ENCODE measurements around the gene CUZD1. TPM values are rescaled to one million over a fixed set of nuclear protein-coding genes. Genes with fewer than 3 reads are reported as not detected.
"Not testable (repeated sequence)": the region's sequence is repeated elsewhere in the genome, so short reads cannot be mapped to it uniquely, and the experiment has no call there.

CUZD1 gene
- total RNA-seq: 1 to 10 TPM; 2.8 to 3.1 TPM

- peaks cover 37% of the 10 kb centered on the region for H3K36me3 Mint-ChIP-seq (ENCODE audit: low read depth)
These were observed at the start of gene CUZD1 for GRCh38 chr10:122845783-122846332. TSS of gene CUZD1 (minus strand) at chr10:122845857. CDS start at chr10:122845843, 14 bp downstream.

GRCh38 chr10:122894261-122894944, 48.7 kb upstream of the CUZD1 start:
- ChIA-PET POLR2A (no interaction called here), CTCF (no interaction called here)
- no peaks in the 10 kb centered on the region for H3K27me3 Mint-ChIP-seq (ENCODE audit: low read depth)
- H3K4me3 Mint-ChIP-seq: no peak overlapping the region
- peaks cover 5% of the 10 kb centered on the region for H3K4me1 Mint-ChIP-seq (ENCODE audit: low read depth)
- H3K36me3 Mint-ChIP-seq (ENCODE audit: low read depth): peaks cover 12% of the 10 kb centered on the region
- DNase-seq: no peak
- no peak overlapping the region for H3K27ac Mint-ChIP-seq
- H3K9me3 Mint-ChIP-seq (ENCODE audit: insufficient read depth): no peaks in the 10 kb centered on the region
- ATAC-seq: no peak

More at GRCh38 chr10:122845783-122846332, at the start of gene CUZD1:
- Mint-ChIP-seq H3K27me3 (ENCODE audit: low read depth) (no peaks in the 10 kb centered on the region), H3K27ac (no peak within 1 kb of the TSS), H3K9me3 (ENCODE audit: insufficient read depth) (no peaks in the 10 kb centered on the region), H3K4me3 (no peak within 1 kb of the TSS), H3K4me1 (ENCODE audit: low read depth) (peaks cover 5% of the 10 kb centered on the region)
- ChIA-PET POLR2A (interaction anchor here (0.5 kb wide), 1 partner anchor 156 kb away, joined by 3 read pairs; no protein-coding TSS in a partner anchor), CTCF (no interaction called here)
- DNase-seq: no peak
- ATAC-seq: no peak

GRCh38 chr10:122884166-122884565, 38.5 kb upstream of the CUZD1 start:
- no peaks in the 10 kb centered on the region for H3K9me3 Mint-ChIP-seq (ENCODE audit: insufficient read depth)
- ChIA-PET POLR2A (no interaction called here), CTCF (no interaction called here)
- H3K4me1 Mint-ChIP-seq (ENCODE audit: low read depth): peaks cover 17% of the 10 kb centered on the region
- no peak for ATAC-seq
- no peak overlapping the region for H3K4me3 Mint-ChIP-seq
- no peaks in the 10 kb centered on the region for H3K27me3 Mint-ChIP-seq (ENCODE audit: low read depth)
- DNase-seq: no peak
- no peak overlapping the region for H3K27ac Mint-ChIP-seq
- H3K36me3 Mint-ChIP-seq (ENCODE audit: low read depth): peaks cover 29% of the 10 kb centered on the region

- Mint-ChIP-seq H3K36me3 (ENCODE audit: low read depth) (peaks cover 38% of the 10 kb centered on the region), H3K9me3 (ENCODE audit: insufficient read depth) (no peaks in the 10 kb centered on the region), H3K4me1 (ENCODE audit: low read depth) (peaks cover 31% of the 10 kb centered on the region), H3K4me3 (no peak overlapping the region), H3K27ac (no peak overlapping the region), H3K27me3 (ENCODE audit: low read depth) (no peaks in the 10 kb centered on the region)
- ChIA-PET POLR2A (no interaction called here), CTCF (no interaction called here)
- no peak for ATAC-seq
- no peak for DNase-seq
These were observed 37.1 kb upstream of the CUZD1 start for GRCh38 chr10:122882766-122883165.

- H3K4me1 Mint-ChIP-seq (ENCODE audit: low read depth): peaks cover 41% of the 10 kb centered on the region
- POLR2A ChIA-PET: interaction anchor here (0.8 to 1.4 kb wide), 3 partner anchors 100 to 131 kb away, joined by 4 to 6 read pairs (median 4); partner anchors contain the start of gene PSTK
- peak within 1 kb of the TSS; percentile 90 for H3K27ac Mint-ChIP-seq
- ATAC-seq (peak; percentile 92), DNase-seq (peak; percentile 97)
- H3K36me3 Mint-ChIP-seq (ENCODE audit: low read depth): peaks cover 52% of the 10 kb centered on the region
- H3K27me3 Mint-ChIP-seq (ENCODE audit: low read depth): no peaks in the 10 kb centered on the region
- peak within 1 kb of the TSS; percentile 93 for H3K4me3 Mint-ChIP-seq
- peaks cover 7% of the 10 kb centered on the region for H3K9me3 Mint-ChIP-seq (ENCODE audit: insufficient read depth)
- CTCF ChIA-PET: no interaction called here
These were observed 33.9 kb upstream of the CUZD1 start, which contains the start of gene FAM24B for GRCh38 chr10:122879339-122880273. TSS of gene FAM24B (minus strand) at chr10:122879581. CDS start at chr10:122850515, 29,066 bp downstream.

- H3K36me3 Mint-ChIP-seq (ENCODE audit: low read depth): peaks cover 59% of the 10 kb centered on the region
- POLR2A ChIA-PET: no interaction called here
- no peaks in the 10 kb centered on the region for H3K27me3 Mint-ChIP-seq (ENCODE audit: low read depth)
- peak overlapping the region; percentile 90 for H3K27ac Mint-ChIP-seq
- peaks cover 14% of the 10 kb centered on the region for H3K9me3 Mint-ChIP-seq (ENCODE audit: insufficient read depth)
- H3K4me3 Mint-ChIP-seq: peak overlapping the region; percentile 93
- DNase-seq (no peak), ATAC-seq (peak; percentile 10)
- H3K4me1 Mint-ChIP-seq (ENCODE audit: low read depth): peaks cover 41% of the 10 kb centered on the region
- CTCF ChIA-PET: no interaction called here
These were observed 33.2 kb upstream of the CUZD1 start for GRCh38 chr10:122878799-122879338.

- Mint-ChIP-seq H3K36me3 (ENCODE audit: low read depth) (peaks cover 65% of the 10 kb centered on the region), H3K27me3 (ENCODE audit: low read depth) (no peaks in the 10 kb centered on the region), H3K27ac (no peak overlapping the region), H3K4me3 (no peak overlapping the region), H3K4me1 (ENCODE audit: low read depth) (peaks cover 39% of the 10 kb centered on the region), H3K9me3 (ENCODE audit: insufficient read depth) (peaks cover 18% of the 10 kb centered on the region)
- POLR2A ChIA-PET: no interaction called here
- ATAC-seq: no peak
- CTCF ChIA-PET: no interaction called here
- no peak for DNase-seq
These were observed 31.6 kb upstream of the CUZD1 start for GRCh38 chr10:122877264-122877663.

- peaks cover 66% of the 10 kb centered on the region for H3K36me3 Mint-ChIP-seq (ENCODE audit: low read depth)
- no peak overlapping the region for H3K27ac Mint-ChIP-seq
- ATAC-seq (no peak), DNase-seq (no peak)
- peaks cover 18% of the 10 kb centered on the region for H3K9me3 Mint-ChIP-seq (ENCODE audit: insufficient read depth)
- ChIA-PET CTCF (no interaction called here), POLR2A (interaction anchor here (0.7 kb wide), 1 partner anchor 33 kb away, joined by 4 read pairs; no protein-coding TSS in a partner anchor)
- no peak overlapping the region for H3K4me3 Mint-ChIP-seq
- H3K27me3 Mint-ChIP-seq (ENCODE audit: low read depth): no peaks in the 10 kb centered on the region
- peaks cover 39% of the 10 kb centered on the region for H3K4me1 Mint-ChIP-seq (ENCODE audit: low read depth)
These were observed 30.8 kb upstream of the CUZD1 start for GRCh38 chr10:122876467-122876855.

GRCh38 chr10:122875843-122876466, 30.3 kb upstream of the CUZD1 start:
- H3K36me3 Mint-ChIP-seq (ENCODE audit: low read depth): peaks cover 63% of the 10 kb centered on the region
- ChIA-PET CTCF (no interaction called here), POLR2A (interaction anchor here (0.7 kb wide), 1 partner anchor 34 kb away, joined by 4 read pairs; no protein-coding TSS in a partner anchor)
- H3K27ac Mint-ChIP-seq: no peak overlapping the region
- ATAC-seq (no peak), DNase-seq (no peak)
- no peak overlapping the region for H3K4me3 Mint-ChIP-seq
- H3K9me3 Mint-ChIP-seq (ENCODE audit: insufficient read depth): peaks cover 18% of the 10 kb centered on the region
- no peaks in the 10 kb centered on the region for H3K27me3 Mint-ChIP-seq (ENCODE audit: low read depth)
- peaks cover 36% of the 10 kb centered on the region for H3K4me1 Mint-ChIP-seq (ENCODE audit: low read depth)

GRCh38 chr10:122871947-122872346, 26.3 kb upstream of the CUZD1 start:
- Mint-ChIP-seq H3K36me3 (ENCODE audit: low read depth) (peaks cover 64% of the 10 kb centered on the region), H3K9me3 (ENCODE audit: insufficient read depth) (peaks cover 18% of the 10 kb centered on the region)
- H3K4me1 Mint-ChIP-seq (ENCODE audit: low read depth); DNase-seq; H3K4me3 Mint-ChIP-seq; CTCF ChIA-PET; POLR2A ChIA-PET; H3K27me3 Mint-ChIP-seq (ENCODE audit: low read depth); H3K27ac Mint-ChIP-seq; ATAC-seq: not testable (repeated sequence)

GRCh38 chr10:122868768-122869167, 23.1 kb upstream of the CUZD1 start:
- CTCF ChIA-PET; H3K27ac Mint-ChIP-seq; H3K4me1 Mint-ChIP-seq (ENCODE audit: low read depth); H3K27me3 Mint-ChIP-seq (ENCODE audit: low read depth); POLR2A ChIA-PET; DNase-seq; H3K9me3 Mint-ChIP-seq (ENCODE audit: insufficient read depth); ATAC-seq; H3K4me3 Mint-ChIP-seq: not testable (repeated sequence)
- peaks cover 45% of the 10 kb centered on the region for H3K36me3 Mint-ChIP-seq (ENCODE audit: low read depth)

Measured in activated CD8-positive, alpha-beta T cell treated with anti-CD3 and anti-CD28 coated beads, Interleukin-2, amount 10 ng/mL, durations not matched to agents 7 days and 5 days (primary cell).